Motor neuron (in vitro differentiated cells): ENCODE data around the gene CCDC14. TPM values are rescaled to one million over a fixed set of nuclear protein-coding genes. Genes with fewer than 3 reads are reported as not detected.

Experiments
- ATAC-seq, 8 experiments: fragments of 200-7000 bp; cut with Tn5 transposase; replicated peaks in 6 of 8; 2 replicates each; pipeline ENCODE4 v1.8.0; 2021; ENCODE audit warnings: mild to moderate bottlenecking in 8 of 8, moderate library complexity in 8 of 8
- H3K27ac ChIP-seq, 2 donors: fragments of 250-450 bp; sonication (Bioruptor Pico); 2 replicates each; pipeline ENCODE4 v1.9.0; 2021; ENCODE audit warnings: antibody characterized with exemption in 2 of 2, mild to moderate bottlenecking in 2 of 2, moderate library complexity in 1 of 2
- H3K4me1 ChIP-seq, 2 donors: fragments of 250-450 bp; sonication (Bioruptor Pico); replicated peaks in 1 of 2; 2 replicates each; pipeline ENCODE4 v1.6.1; 2021; ENCODE audit warnings: antibody characterized with exemption in 2 of 2, mild to moderate bottlenecking in 2 of 2, moderate library complexity in 1 of 2
- H3K4me3 ChIP-seq, 5 donors: fragments of 250-450 bp; sonication (Bioruptor Pico); 2 replicates each; pipeline ENCODE4 v1.9.0; 2021; ENCODE audit warnings: antibody characterized with exemption in 5 of 5, mild to moderate bottlenecking in 5 of 5, moderate library complexity in 4 of 5
- WGBS, 10 experiments: fragments of 450-650 bp; shearing (Covaris generic); methylation state at CpG; one replicate each; pipeline ENCODE4 v1.0.0; 2022; 5-methylcytosine and 5-hydroxymethylcytosine counted together
- in situ Hi-C, 9 experiments: fragments of 400-800 bp; cut with MboI; loops; one replicate each; pipeline ENCODE4 v1.15.0; 2021; ENCODE audit warnings: low sequenced_read_pairs in 9 of 9, low pct_unique_long_range_greater_than_20kb in 2 of 9; ENCODE audit not compliant: unreplicated experiment in 9 of 9
- total RNA-seq, 8 experiments: library from RNA; unstranded; fragments of 300-600 nt; gene quantifications; 2 replicates each; pipeline versions ENCODE4 v1.2.3 to v1.2.4, GENCODE V29; 2022

The CCDC14 gene
- total RNA-seq, 8 experiments from 2014 or later, result 26.1 to 113 (median 49.4) TPM

DNA sequence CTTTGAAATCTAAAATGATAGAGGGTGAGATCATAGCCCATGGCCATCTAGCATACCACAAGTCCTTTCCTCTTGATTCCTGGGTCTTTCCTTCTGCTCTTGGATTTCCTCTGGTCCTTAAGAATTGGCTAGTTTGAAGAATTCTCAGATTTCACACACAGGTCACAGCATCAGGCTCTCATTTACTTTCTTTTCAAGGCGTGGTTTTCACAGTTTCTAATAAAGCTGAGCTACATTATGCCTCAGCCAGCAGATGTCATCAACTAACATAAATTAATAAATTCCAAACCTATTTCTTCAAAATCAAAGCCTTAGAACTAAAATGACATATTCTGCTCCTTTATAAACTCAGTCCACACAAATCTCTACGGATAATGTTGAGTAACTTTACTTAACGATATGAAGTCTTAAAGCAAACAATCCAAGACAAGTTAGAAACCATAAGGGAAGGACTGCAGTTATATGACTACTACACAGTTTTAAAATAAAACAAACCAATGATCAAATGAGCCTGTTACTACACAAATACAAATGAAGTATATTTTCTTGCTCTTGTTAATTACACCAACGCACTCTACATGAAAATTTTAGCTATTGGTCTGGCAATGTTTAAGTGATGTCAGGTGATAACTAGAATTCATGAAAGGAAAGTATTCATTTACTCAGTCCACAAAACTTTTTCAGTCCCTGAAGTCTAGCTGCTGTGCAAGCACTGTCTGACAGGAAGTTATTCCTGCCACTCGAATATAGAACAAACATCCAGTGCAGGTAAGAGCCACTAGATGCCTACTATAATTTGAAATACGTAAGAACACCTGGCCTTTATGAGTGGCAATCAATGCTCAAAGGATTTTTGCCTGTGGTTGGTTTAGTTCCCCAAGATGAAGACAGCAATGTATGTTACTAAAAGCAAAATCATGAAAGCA is 9.2 kb downstream of the CCDC14 start:
- H3K27ac ChIP-seq, result no peak overlapping the region
- WGBS, 10 experiments, result 38 to 100% (median 92%) methylated on average over 1 to 6 of the region's 6 CpGs
- ATAC-seq, result peak in 1 of 8 experiments; percentile 44
- in situ Hi-C loops, result no loop called here
- H3K4me1 ChIP-seq, result no peaks in the 10 kb centered on the region
- no peak overlapping the region for H3K4me3 ChIP-seq

DNA sequence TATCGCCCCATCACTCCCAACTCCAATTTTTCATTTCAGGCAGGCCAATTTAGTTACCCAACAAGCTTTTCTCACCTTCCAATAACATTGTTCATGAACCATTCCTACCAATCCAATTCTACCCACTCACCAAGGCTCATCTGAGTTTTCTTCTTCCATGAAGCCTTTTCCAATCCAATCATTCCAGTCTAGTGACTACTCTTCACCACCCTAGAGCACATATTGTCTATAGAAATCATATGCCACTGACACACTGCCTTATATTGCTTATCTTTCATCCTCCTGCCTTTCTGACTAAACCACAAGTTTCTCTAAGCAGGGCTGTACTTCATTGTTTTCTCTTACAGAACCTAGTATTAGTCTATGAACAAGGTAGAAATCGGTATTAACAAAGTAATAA is 11.4 kb downstream of the CCDC14 start:
- Histone ChIP-seq H3K4me3 (no peak overlapping the region), H3K4me1 (no peaks in the 10 kb centered on the region), H3K27ac (no peak overlapping the region)
- WGBS, 10 experiments, result 85 to 100% (median 98%) methylated on average over 1 to 2 of the region's 2 CpGs
- ATAC-seq, result no peak
- in situ Hi-C loops, result no loop called here

DNA sequence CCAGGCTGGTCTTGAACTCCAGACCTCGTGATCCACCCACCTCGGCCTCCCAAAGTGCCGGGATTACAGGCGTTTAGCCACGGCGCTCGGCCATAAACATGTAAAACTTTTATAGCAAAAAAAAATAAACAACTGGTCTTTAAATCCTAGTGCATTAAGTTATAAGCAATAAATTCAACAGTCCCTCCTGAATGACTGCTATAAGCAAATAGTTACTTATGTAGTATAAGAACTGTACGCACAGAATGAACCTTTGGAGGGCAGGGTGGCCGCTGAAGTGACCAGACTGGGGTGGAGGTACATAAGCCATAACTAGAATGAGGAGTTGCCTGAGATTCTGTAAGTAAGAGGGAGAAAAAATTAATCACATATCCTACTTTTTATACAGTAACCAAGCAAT is 12.6 kb downstream of the CCDC14 start:
- H3K27ac ChIP-seq, result no peak overlapping the region
- 89 to 100% (median 100%) methylated on average over 1 to 9 of the region's 9 CpGs; no CpG with 5 or more reads in 1 of the 10 experiments for WGBS, 10 experiments
- in situ Hi-C loops, result no loop called here
- H3K4me3 ChIP-seq, result no peak overlapping the region
- no peaks in the 10 kb centered on the region for H3K4me1 ChIP-seq
- no peak for ATAC-seq

DNA sequence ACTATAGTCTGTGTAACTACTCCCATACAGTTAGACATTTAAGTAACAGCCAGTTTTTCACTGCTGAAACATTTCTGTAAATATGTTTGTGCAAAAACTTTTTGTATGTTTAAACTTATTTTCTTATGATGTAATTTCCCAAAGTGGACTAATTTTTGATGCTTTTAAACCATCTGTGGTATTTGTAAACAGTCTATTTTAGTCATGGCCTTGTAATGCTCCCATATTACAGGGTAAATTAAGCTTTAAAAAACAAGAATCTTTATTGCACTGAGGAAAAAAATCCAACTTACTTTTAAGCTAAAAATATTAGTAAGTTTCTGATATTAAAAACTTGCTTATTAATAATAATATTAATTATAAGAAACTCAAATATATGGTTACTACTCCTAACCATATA is 13.5 kb downstream of the CCDC14 start:
- H3K4me3 ChIP-seq, result no peak overlapping the region
- in situ Hi-C loops, result no loop called here
- no peak for ATAC-seq
- H3K4me1 ChIP-seq, result no peaks in the 10 kb centered on the region
- H3K27ac ChIP-seq, result no peak overlapping the region

GRCh38 chr3:123941542-123941941 is 19.5 kb downstream of the CCDC14 start:
- Histone ChIP-seq H3K4me1 (no peaks in the 10 kb centered on the region), H3K27ac (no peak overlapping the region), H3K4me3 (no peak overlapping the region)
- no peak for ATAC-seq
- in situ Hi-C loops, result no loop called here
- WGBS, 10 experiments, result 0 to 100% (median 84%) methylated on average over 1 of the region's 1 CpG; no CpG with 5 or more reads in 2 of the 10 experiments

GRCh38 chr3:123941121-123941520 is 19.9 kb downstream of the CCDC14 start:
- H3K27ac ChIP-seq, result no peak overlapping the region
- ATAC-seq, result no peak
- no peaks in the 10 kb centered on the region for H3K4me1 ChIP-seq
- no peak overlapping the region for H3K4me3 ChIP-seq
- 42 to 100% (median 89%) methylated on average over 1 to 2 of the region's 2 CpGs; no CpG with 5 or more reads in 1 of the 10 experiments for WGBS, 10 experiments
- in situ Hi-C loops, result no loop called here

DNA sequence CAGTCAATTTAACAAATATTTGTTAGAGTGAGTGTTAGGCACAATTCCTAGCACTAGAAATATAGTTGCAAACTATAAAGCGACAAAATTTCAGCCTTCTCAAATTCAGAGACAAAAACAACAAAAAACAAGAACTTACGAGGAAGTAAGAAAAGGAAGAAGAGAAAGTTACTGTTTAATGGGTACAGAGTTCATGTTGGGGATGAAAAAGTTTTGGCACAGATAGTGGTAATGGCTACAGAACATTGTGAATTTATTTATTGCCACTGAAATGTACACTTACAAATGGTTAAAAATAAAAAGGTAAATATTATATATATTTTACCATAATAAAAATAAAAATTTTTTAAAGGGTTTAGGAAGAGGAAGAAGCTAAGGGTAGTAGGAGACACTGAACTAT is 21.3 kb downstream of the CCDC14 start:
- in situ Hi-C loops, result no loop called here
- Histone ChIP-seq H3K4me3 (no peak overlapping the region), H3K4me1 (no peaks in the 10 kb centered on the region), H3K27ac (no peak overlapping the region)
- no peak for ATAC-seq
- WGBS, 10 experiments, result 93 to 100% (median 96%) methylated on average over 2 of the region's 2 CpGs

DNA sequence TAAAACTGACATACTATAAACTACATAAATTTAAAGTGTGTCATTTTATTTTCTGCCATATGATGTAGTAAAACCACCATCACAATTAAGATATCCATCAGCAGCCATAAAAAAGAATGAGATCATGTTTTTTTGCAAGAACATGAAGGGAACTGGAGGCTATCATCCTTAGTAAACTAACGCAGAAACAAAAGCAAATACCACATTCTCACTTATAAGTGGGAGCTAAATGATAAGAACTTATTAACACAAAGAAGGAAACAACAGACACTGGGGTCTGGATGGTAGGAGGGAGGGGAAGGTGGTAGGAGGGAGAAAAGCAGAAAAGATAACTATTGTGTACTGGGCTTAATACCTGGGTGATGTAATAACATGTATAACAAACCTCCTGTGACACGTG is 24.6 kb downstream of the CCDC14 start:
- peak in 1 of 8 experiments; percentile 30 for ATAC-seq
- no peaks in the 10 kb centered on the region for H3K4me1 ChIP-seq
- no peak overlapping the region for H3K27ac ChIP-seq
- in situ Hi-C loops, result no loop called here
- H3K4me3 ChIP-seq, result no peak overlapping the region
- 66 to 100% (median 89%) methylated on average over 1 to 2 of the region's 2 CpGs; no CpG with 5 or more reads in 1 of the 10 experiments for WGBS, 10 experiments

GRCh38 chr3:123935830-123936229 is 25.2 kb downstream of the CCDC14 start:
- in situ Hi-C loops, result no loop called here
- ATAC-seq, result no peak
- Histone ChIP-seq H3K4me1 (no peaks in the 10 kb centered on the region), H3K27ac (no peak overlapping the region), H3K4me3 (no peak overlapping the region)

GRCh38 chr3:123934250-123934649 is 26.8 kb downstream of the CCDC14 start:
- no peak for ATAC-seq
- in situ Hi-C loops, result no loop called here
- Histone ChIP-seq H3K4me3 (no peak overlapping the region), H3K4me1 (no peaks in the 10 kb centered on the region), H3K27ac (no peak overlapping the region)
- 55 to 100% (median 93%) methylated on average over 1 to 2 of the region's 2 CpGs; no CpG with 5 or more reads in 1 of the 10 experiments for WGBS, 10 experiments

GRCh38 chr3:123930445-123930844 is 30.6 kb downstream of the CCDC14 start:
- in situ Hi-C loops, result no loop called here
- Histone ChIP-seq H3K27ac (no peak overlapping the region), H3K4me1 (no peaks in the 10 kb centered on the region), H3K4me3 (no peak overlapping the region)
- peak in 2 of 8 experiments; percentile 24 to 54 for ATAC-seq

DNA sequence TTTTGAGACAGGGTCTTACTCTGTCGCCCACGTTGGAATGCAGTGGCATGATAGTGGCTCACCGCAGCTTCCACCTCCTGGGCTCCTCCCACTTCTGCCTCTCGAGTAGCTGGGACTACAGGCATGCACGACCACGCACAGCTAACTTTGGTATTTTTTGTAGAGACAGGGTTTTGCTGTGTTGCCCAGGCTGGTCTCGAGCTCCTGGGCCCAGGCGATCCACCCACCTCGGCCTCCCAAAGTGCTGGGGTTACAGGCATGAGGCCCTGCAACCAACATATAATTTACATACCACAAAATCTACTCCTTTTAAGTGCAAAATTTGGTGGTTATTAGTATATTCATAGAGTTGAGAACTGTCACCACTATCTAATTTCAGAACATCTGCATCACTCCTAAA is 31.7 kb downstream of the CCDC14 start:
- 80 to 100% (median 90%) methylated on average over 2 to 9 of the region's 9 CpGs for WGBS, 10 experiments
- no peak for ATAC-seq
- Histone ChIP-seq H3K27ac (no peak overlapping the region), H3K4me1 (no peaks in the 10 kb centered on the region), H3K4me3 (no peak overlapping the region)
- in situ Hi-C loops, result no loop called here

DNA sequence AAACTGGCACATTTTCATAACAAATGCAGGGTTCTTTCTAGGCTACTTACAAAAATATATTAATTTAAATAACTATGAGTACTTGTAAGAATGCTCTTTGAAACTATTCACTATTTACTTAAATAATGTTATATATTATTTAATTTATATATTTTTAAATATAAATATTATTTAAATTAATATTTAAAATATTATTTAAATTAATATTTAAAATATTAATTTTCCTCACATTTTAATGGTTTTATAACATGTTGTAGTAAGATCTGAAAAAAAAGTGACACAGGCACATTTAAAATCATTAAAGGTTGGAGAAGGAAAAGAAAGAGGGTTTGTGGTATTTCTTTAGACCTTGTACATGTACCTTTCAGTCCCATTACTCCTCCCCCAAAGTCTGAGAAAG is 34.6 kb downstream of the CCDC14 start:
- in situ Hi-C loops, result no loop called here
- H3K4me1 ChIP-seq, result no peaks in the 10 kb centered on the region
- ATAC-seq, result no peak
- no peak overlapping the region for H3K27ac ChIP-seq
- no peak overlapping the region for H3K4me3 ChIP-seq

- H3K4me1 ChIP-seq, result no peaks in the 10 kb centered on the region
Measured at GRCh38 chr3:123920868-123921267, 40.2 kb downstream of the CCDC14 start.

More at GRCh38 chr3:123920868-123921267, 40.2 kb downstream of the CCDC14 start:
- no peak overlapping the region for H3K4me3 ChIP-seq
- in situ Hi-C loops, result no loop called here
- ATAC-seq, result no peak
- no peak overlapping the region for H3K27ac ChIP-seq
